Muscle of back (tissue), 11 donors: ENCODE results near the gene STARD9. TPM values are rescaled to one million over a fixed set of nuclear protein-coding genes. Genes with fewer than 3 reads are reported as not detected.
"Not testable (repeated sequence)": the region's sequence is repeated elsewhere in the genome, so short reads cannot be mapped to it uniquely, and the experiment has no call there.

Source experiments
- DNase-seq, 3 donors: peaks; one replicate each; pipeline versions ENCODE4 v3.0.0 to v3.0.0-alpha.2; 2013
- polyA plus RNA-seq, 10 donors: library from polyadenylated mRNA; unstranded; fragments of 120-200 nt; gene quantifications; one replicate each; pipeline ENCODE4 v1.2.1, GENCODE V29; 2013; ENCODE audit not compliant: insufficient read length in 10 of 10

The STARD9 gene
- polyA plus RNA-seq, 10 donors: 11.6 to 27.8 (median 15.4) TPM

GRCh38 chr15:42584031-42584765, 8.8 kb downstream of the STARD9 start:
- DNase-seq: no peak

- DNase-seq: no peak
These were observed 15.3 kb downstream of the STARD9 start for GRCh38 chr15:42590619-42591237.

- DNase-seq: no peak
These were observed 16.0 kb downstream of the STARD9 start for GRCh38 chr15:42591238-42591934.

GRCh38 chr15:42592716-42593115, 17.3 kb downstream of the STARD9 start:
- no peak for DNase-seq

GRCh38 chr15:42593143-42593542, 17.7 kb downstream of the STARD9 start:
- DNase-seq: peak; percentile 66 to 92 (median 83)

GRCh38 chr15:42594095-42594494, 18.7 kb downstream of the STARD9 start:
- DNase-seq: no peak

- peak; percentile 76 to 93 (median 89) for DNase-seq
These were observed 20.3 kb downstream of the STARD9 start for GRCh38 chr15:42595626-42596240.

GRCh38 chr15:42601316-42601715, 25.9 kb downstream of the STARD9 start:
- DNase-seq: not testable (repeated sequence)

GRCh38 chr15:42602501-42602900, 27.1 kb downstream of the STARD9 start:
- no peak for DNase-seq

GRCh38 chr15:42603978-42604377, 28.6 kb downstream of the STARD9 start:
- no peak for DNase-seq

- DNase-seq: peak in 2 of 3 donors; percentile 69 to 87
These were observed 29.7 kb downstream of the STARD9 start for GRCh38 chr15:42604894-42605744.

GRCh38 chr15:42605796-42606195, 30.4 kb downstream of the STARD9 start:
- DNase-seq: peak in 2 of 3 donors; percentile 29 to 72

GRCh38 chr15:42608110-42608531, 32.7 kb downstream of the STARD9 start:
- DNase-seq: peak in 1 of 3 donors; percentile 44

- no peak for DNase-seq
These were observed 33.5 kb downstream of the STARD9 start for GRCh38 chr15:42608752-42609488.

- DNase-seq: no peak
These were observed 36.1 kb downstream of the STARD9 start for GRCh38 chr15:42611532-42611931.

GRCh38 chr15:42612367-42612912, 37.0 kb downstream of the STARD9 start:
- no peak for DNase-seq

- peak in 1 of 3 donors; percentile 25 for DNase-seq
These were observed 40.7 kb downstream of the STARD9 start for GRCh38 chr15:42616107-42616506.

- DNase-seq: no peak
These were observed 44.4 kb downstream of the STARD9 start for GRCh38 chr15:42619656-42620371.

GRCh38 chr15:42621386-42621785, 46.0 kb downstream of the STARD9 start:
- no peak for DNase-seq
